K562 (cell line): Measurements from ENCODE around the gene MACROD2. TPM values are rescaled to one million over a fixed set of nuclear protein-coding genes. Genes with fewer than 3 reads are reported as not detected.

Experiments
- ATAC-seq: fragments of 200-7000 bp; cut with Tn5 transposase; 3 replicates; pipeline ENCODE4 v1.9.1; 2020; ENCODE audit warnings: moderate library complexity
- BruUV-seq: library from RNA; stranded (reverse); fragments of 400-500 nt; replicated peaks from 2 replicates; lab custom pipeline; 2021; lab: Mats Ljungman, UMichigan
- CTCF ChIA-PET: fragments of 300-600 bp; formaldehyde crosslinking; extraction: SDS; loops from one replicate; lab custom pipeline; 2021; ENCODE audit warnings: low intra/inter-chr PET ratio; lab: Yijun Ruan, JAX
- POLR2A ChIA-PET: fragments of 300-600, 350-650 bp; sonication (Branson Sonifier 250); formaldehyde crosslinking; extraction: SDS; loops from one replicate; lab custom pipeline; 2021; ENCODE audit warnings: antibody characterized with exemption, inconsistent platforms; lab: Yijun Ruan, JAX
- DNase-seq, 4 experiments: peaks; one replicate each; pipeline versions ENCODE4 v3.0.0 to v3.0.0-alpha.2; 2011 to 2018; ENCODE audit warnings: low spot score in 3 of 4, mixed read lengths in 3 of 4; ENCODE audit errors: extremely low read depth in 1 of 4
- FAIRE-seq: peaks from 2 replicates; lab custom pipeline; 2011; peaks lifted over from hg19 to GRCh38; lab: Jason Lieb, UNC
- H2AFZ ChIP-seq: 2 replicates; pipeline ENCODE4 v1.6.0; 2011; ENCODE audit warnings: low read depth, low read length, control low read depth, inconsistent platforms
- H3K27ac ChIP-seq: fragments of 200-600 bp; 3 replicates; pipeline ENCODE4 v1.8.0; 2011; ENCODE audit warnings: low read depth, mild to moderate bottlenecking, control low read depth, inconsistent platforms, low read length, moderate library complexity, mixed read lengths; ENCODE audit errors: extremely low read depth
- H3K27me3 ChIP-seq, 2 experiments: fragments of 300-600 bp in 1 of 2; 2 replicates in 1 of 2; 3 replicates in 1 of 2; pipeline versions ENCODE4 v1.6.0 to v1.8.0; 2011; ENCODE audit warnings: inconsistent platforms in 2 of 2, low read length in 2 of 2, mild to moderate bottlenecking in 1 of 2, mixed read lengths in 1 of 2, moderate library complexity in 1 of 2; ENCODE audit not compliant: control insufficient read depth in 2 of 2, insufficient read depth in 2 of 2
- H3K36me3 ChIP-seq: fragments of 300-600 bp; 3 replicates; pipeline ENCODE4 v1.8.0; 2011; ENCODE audit warnings: mild to moderate bottlenecking, low read length, inconsistent platforms; ENCODE audit not compliant: control insufficient read depth, insufficient read depth
- H3K4me1 ChIP-seq, 2 experiments: fragments of 200-600 bp in 1 of 2; replicated peaks in 1 of 2; 2 replicates in 1 of 2; 3 replicates in 1 of 2; pipeline versions ENCODE4 v1.5.1 to v1.8.0; 2011; ENCODE audit warnings: inconsistent platforms in 2 of 2, low read length in 2 of 2, mild to moderate bottlenecking in 1 of 2, mixed read lengths in 1 of 2, moderate library complexity in 1 of 2; ENCODE audit not compliant: control insufficient read depth in 2 of 2, insufficient read depth in 2 of 2
- H3K4me2 ChIP-seq: 2 replicates; pipeline ENCODE4 v1.6.1; 2011; ENCODE audit warnings: low read length, control low read depth, inconsistent platforms, mixed read lengths; ENCODE audit not compliant: insufficient read depth
- H3K4me3 ChIP-seq: fragments of 200-600 bp; sonication (generic), shearing (Covaris generic); 2 replicates; pipeline ENCODE4 v1.5.1; 2016; ENCODE audit warnings: control low read depth, inconsistent platforms
- H3K79me2 ChIP-seq: fragments of 200-600 bp; 3 replicates; pipeline ENCODE4 v1.8.0; 2011; ENCODE audit warnings: low read length, inconsistent platforms; ENCODE audit not compliant: control insufficient read depth, insufficient read depth
- H3K9ac ChIP-seq, 2 experiments: 2 replicates each; pipeline versions ENCODE4 v1.6.0 to v1.6.1; 2011; ENCODE audit warnings: low read depth in 2 of 2, low read length in 2 of 2, control low read depth in 1 of 2, inconsistent platforms in 1 of 2, mild to moderate bottlenecking in 1 of 2, mixed read lengths in 1 of 2; ENCODE audit not compliant: insufficient read depth in 1 of 2
- H3K9me1 ChIP-seq: one replicate; pipeline ENCODE4 v1.6.0; 2011; ENCODE audit warnings: inconsistent platforms, mild to moderate bottlenecking, low read length, moderate library complexity; ENCODE audit not compliant: control insufficient read depth, insufficient read depth
- H3K9me3 ChIP-seq: replicated peaks from 2 replicates; pipeline ENCODE4 v1.5.1; 2011; ENCODE audit warnings: low read depth, low read length, inconsistent platforms; ENCODE audit not compliant: control insufficient read depth, insufficient read depth
- H4K20me1 ChIP-seq: replicated peaks from 2 replicates; pipeline ENCODE4 v1.6.1; 2011; ENCODE audit warnings: low read length, inconsistent platforms, mixed read lengths; ENCODE audit not compliant: control insufficient read depth, insufficient read depth
- AFF4 ChIP-seq: sonication (generic); formaldehyde crosslinking; IDR thresholded peaks from 2 replicates; pipeline ENCODE4 v1.8.0; 2023; ENCODE audit warnings: mild to moderate bottlenecking, missing genetic modification reagents
- CHD4 ChIP-seq: fragments of 200-600 bp; sonication (generic); IDR thresholded peaks from 3 replicates; pipeline ENCODE4 v1.6.1; 2012; ENCODE audit warnings: low read depth, mild to moderate bottlenecking, mixed read lengths, low read length, inconsistent platforms; ENCODE audit not compliant: insufficient read depth, insufficient replicate concordance, poor library complexity, severe bottlenecking
- GATA2 ChIP-seq: sonication (generic); formaldehyde crosslinking; IDR thresholded peaks from 2 replicates; pipeline ENCODE4 v1.4.0; 2020; ENCODE audit warnings: mild to moderate bottlenecking, missing genetic modification reagents
- IFI16 ChIP-seq: fragments of 250-450 bp; sonication (Bioruptor Pico); IDR thresholded peaks from 2 replicates; pipeline ENCODE4 v2.1.2; 2022; ENCODE audit warnings: mild to moderate bottlenecking, inconsistent platforms
- IRF2 ChIP-seq: sonication (generic); formaldehyde crosslinking; IDR thresholded peaks from 2 replicates; pipeline ENCODE4 v1.8.1; 2022; ENCODE audit warnings: mild to moderate bottlenecking, missing genetic modification reagents
- MAFF ChIP-seq: IDR thresholded peaks from 2 replicates; pipeline ENCODE4 v1.6.1; 2012; ENCODE audit warnings: low read length, improper control_type of control experiment
- SNIP1 ChIP-seq: fragments of 450-650 bp; IDR thresholded peaks from 2 replicates; pipeline ENCODE4 v1.7.1; 2017; ENCODE audit warnings: low read depth, mild to moderate bottlenecking
- TARDBP ChIP-seq: fragments of 450-650 bp; IDR thresholded peaks from 2 replicates; pipeline ENCODE4 v1.6.1; 2016
- ZBTB17 ChIP-seq: fragments of 450-650 bp; formaldehyde crosslinking; IDR thresholded peaks from 2 replicates; pipeline ENCODE4 v1.4.0; 2020; ENCODE audit warnings: mild to moderate bottlenecking
- ZBTB2 ChIP-seq: fragments of 450-650 bp; IDR thresholded peaks from 2 replicates; pipeline ENCODE4 v1.6.1; 2016; ENCODE audit warnings: antibody characterized with exemption
- ZNF551 ChIP-seq: fragments of 250-450 bp; sonication (Bioruptor Pico); IDR thresholded peaks from 2 replicates; pipeline ENCODE4 v1.5.0; 2021; ENCODE audit warnings: mild to moderate bottlenecking, moderate library complexity
- WGBS: fragments of 100-300 bp; shearing (Covaris generic); methylation state at CpG from one replicate; pipeline ENCODE4 v1.1.6; 2016; ENCODE audit warnings: low coverage, mixed read lengths; ENCODE audit not compliant: insufficient coverage; ENCODE audit errors: missing lambda C conversion rate; 5-methylcytosine and 5-hydroxymethylcytosine counted together
- in situ Hi-C: fragments of 300-500 bp; cut with MboI; formaldehyde crosslinking; loops from 4 replicates; pipeline ENCODE4 v1.15.0; 2018; ENCODE audit warnings: inconsistent platforms, mixed read lengths
- intact Hi-C: fragments of 100-400 bp; cut with micrococcal nuclease; formaldehyde crosslinking; loops from 2 replicates; pipeline ENCODE4 v1.14.2; 2022
- polyA plus RNA-seq, 8 experiments: library from polyadenylated mRNA; depleted of rRNA in 4 of 8; stranded (reverse) in 5 of 8; unstranded in 3 of 8; fragments of >200 nt; fragmentation: Nextera tagmentation in 2 of 8; fragmentation: Illumina TruSeq in 1 of 8; extraction: Ambion mirVana in 2 of 8; extraction: Trizol in 1 of 8; gene quantifications; 2 replicates each; pipeline versions ENCODE4 v1.2.1 to v1.2.3, GENCODE V29; 2011 to 2014; ENCODE audit warnings: inconsistent platforms in 1 of 8, missing spikeins in 1 of 8
- total RNA-seq, 7 experiments: library from RNA; depleted of rRNA in 6 of 7; stranded (reverse); fragments of >200 nt in 6 of 7; fragmentation: Illumina TruSeq in 2 of 7; extraction: Trizol in 2 of 7; gene quantifications; 2 replicates each; pipeline versions ENCODE4 v1.2.1 to v1.2.3, GENCODE V29; 2011 to 2021; ENCODE audit warnings: low replicate concordance in 1 of 7
- TF ChIP-seq, protein P1 (sequence below): fragments of 250-450 bp; sonication (Bioruptor Pico); IDR thresholded peaks from 2 replicates; pipeline ENCODE4 v1.8.0; 2022; ENCODE audit warnings: inconsistent platforms, mild to moderate bottlenecking, moderate library complexity, borderline replicate concordance
- TF ChIP-seq, protein P2 (sequence below): fragments of 250-450 bp; sonication (Bioruptor Pico); IDR thresholded peaks from 2 replicates; pipeline ENCODE4 v1.4.0; 2020; ENCODE audit warnings: mild to moderate bottlenecking
- TF ChIP-seq, protein P3 (sequence below): IDR thresholded peaks from 3 replicates; pipeline ENCODE4 v1.6.1; 2011; ENCODE audit warnings: borderline replicate concordance, mild to moderate bottlenecking; ENCODE audit not compliant: insufficient read length, insufficient read depth

The MACROD2 gene
- total and polyA plus RNA-seq, 9 of the 15 experiments (the other 6 are each of a cell fraction or from before 2014, with no cell fraction given), result not detected

DNA sequence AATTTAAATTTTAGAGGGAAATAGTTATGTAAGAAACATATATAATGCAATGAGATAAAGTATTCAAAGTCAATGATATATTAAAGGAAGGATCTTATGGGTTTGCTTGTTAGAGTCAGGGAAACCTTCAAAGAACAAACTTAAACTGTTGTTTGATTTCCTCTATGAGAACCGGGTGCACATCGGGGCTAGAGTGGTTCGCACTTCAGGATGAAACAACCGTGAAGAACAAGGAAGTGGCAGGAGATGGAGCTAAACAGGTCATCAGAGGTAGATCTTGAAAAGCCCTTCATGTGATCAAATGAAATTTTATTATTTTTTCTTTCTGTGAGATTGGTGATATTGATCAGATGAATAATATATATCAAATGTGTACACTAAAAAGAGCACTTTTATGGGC, 1294.0 kb downstream of the MACROD2 start:
- ChIA-PET CTCF (no interaction called here), POLR2A (no interaction called here)
- ATAC-seq (no peak), DNase-seq (no peak), FAIRE-seq (no peak)
- BruUV-seq, result no TSS peak
- WGBS, result 0% methylated on average over 4 of the region's 4 CpGs
- H3K27ac ChIP-seq, result no peak overlapping the region
- no peaks in the 10 kb centered on the region; the same call in 1 of the 2 replicates for H3K9me3 ChIP-seq
- H3K9ac ChIP-seq, result no peak overlapping the region
- no peak overlapping the region for H3K4me3 ChIP-seq
- no peaks in the 10 kb centered on the region for H3K79me2 ChIP-seq
- H2AFZ ChIP-seq, result no peak overlapping the region
- in situ Hi-C loops, result no loop called here
- no peaks in the 10 kb centered on the region for H4K20me1 ChIP-seq
- H3K9me1 ChIP-seq, result no peaks in the 10 kb centered on the region
- no peaks in the 10 kb centered on the region for H3K36me3 ChIP-seq
- H3K27me3 ChIP-seq, result no peaks in the 10 kb centered on the region
- no peaks in the 10 kb centered on the region for H3K4me1 ChIP-seq
- no peak overlapping the region for H3K4me2 ChIP-seq
- intact Hi-C loops, result no loop called here
- TF ChIP-seq IFI16 (CRISPR knock-in tag), result no peak
- TF ChIP-seq MAFF, result no peak
- TF ChIP-seq ZBTB2, result no peak
- no peak for TF ChIP-seq ZBTB17 (CRISPR knock-in tag)
- no peak for TF ChIP-seq AFF4 (CRISPR knock-in tag)
- TF ChIP-seq, protein P1, sequence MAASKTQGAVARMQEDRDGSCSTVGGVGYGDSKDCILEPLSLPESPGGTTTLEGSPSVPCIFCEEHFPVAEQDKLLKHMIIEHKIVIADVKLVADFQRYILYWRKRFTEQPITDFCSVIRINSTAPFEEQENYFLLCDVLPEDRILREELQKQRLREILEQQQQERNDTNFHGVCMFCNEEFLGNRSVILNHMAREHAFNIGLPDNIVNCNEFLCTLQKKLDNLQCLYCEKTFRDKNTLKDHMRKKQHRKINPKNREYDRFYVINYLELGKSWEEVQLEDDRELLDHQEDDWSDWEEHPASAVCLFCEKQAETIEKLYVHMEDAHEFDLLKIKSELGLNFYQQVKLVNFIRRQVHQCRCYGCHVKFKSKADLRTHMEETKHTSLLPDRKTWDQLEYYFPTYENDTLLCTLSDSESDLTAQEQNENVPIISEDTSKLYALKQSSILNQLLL, result no peak
- TF ChIP-seq TARDBP, result no peak
- TF ChIP-seq, protein P2, sequence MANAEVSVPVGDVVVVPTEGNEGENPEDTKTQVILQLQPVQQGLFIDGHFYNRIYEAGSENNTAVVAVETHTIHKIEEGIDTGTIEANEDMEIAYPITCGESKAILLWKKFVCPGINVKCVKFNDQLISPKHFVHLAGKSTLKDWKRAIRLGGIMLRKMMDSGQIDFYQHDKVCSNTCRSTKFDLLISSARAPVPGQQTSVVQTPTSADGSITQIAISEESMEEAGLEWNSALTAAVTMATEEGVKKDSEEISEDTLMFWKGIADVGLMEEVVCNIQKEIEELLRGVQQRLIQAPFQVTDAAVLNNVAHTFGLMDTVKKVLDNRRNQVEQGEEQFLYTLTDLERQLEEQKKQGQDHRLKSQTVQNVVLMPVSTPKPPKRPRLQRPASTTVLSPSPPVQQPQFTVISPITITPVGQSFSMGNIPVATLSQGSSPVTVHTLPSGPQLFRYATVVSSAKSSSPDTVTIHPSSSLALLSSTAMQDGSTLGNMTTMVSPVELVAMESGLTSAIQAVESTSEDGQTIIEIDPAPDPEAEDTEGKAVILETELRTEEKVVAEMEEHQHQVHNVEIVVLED (CRISPR knock-in tag), result no peak
- no peak for TF ChIP-seq CHD4
- TF ChIP-seq, protein P3, sequence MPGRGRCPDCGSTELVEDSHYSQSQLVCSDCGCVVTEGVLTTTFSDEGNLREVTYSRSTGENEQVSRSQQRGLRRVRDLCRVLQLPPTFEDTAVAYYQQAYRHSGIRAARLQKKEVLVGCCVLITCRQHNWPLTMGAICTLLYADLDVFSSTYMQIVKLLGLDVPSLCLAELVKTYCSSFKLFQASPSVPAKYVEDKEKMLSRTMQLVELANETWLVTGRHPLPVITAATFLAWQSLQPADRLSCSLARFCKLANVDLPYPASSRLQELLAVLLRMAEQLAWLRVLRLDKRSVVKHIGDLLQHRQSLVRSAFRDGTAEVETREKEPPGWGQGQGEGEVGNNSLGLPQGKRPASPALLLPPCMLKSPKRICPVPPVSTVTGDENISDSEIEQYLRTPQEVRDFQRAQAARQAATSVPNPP, result no peak
- no peak for TF ChIP-seq SNIP1
- TF ChIP-seq IRF2, result no peak
- TF ChIP-seq ZNF551 (CRISPR knock-in tag), result no peak
- no peak for TF ChIP-seq GATA2
